Hepatocyte (in vitro differentiated cells): ENCODE measurements around the gene CPEB3. TPM values are rescaled to one million over a fixed set of nuclear protein-coding genes. Genes with fewer than 3 reads are reported as not detected.

Experiments
- DNase-seq: peaks from one replicate; pipeline ENCODE4 v3.0.0-alpha.2; 2016; ENCODE audit warnings: low spot score
- H2AFZ ChIP-seq: fragments of 200-600 bp; sonication (generic); 2 replicates; pipeline ENCODE4 v1.6.0; 2016; ENCODE audit warnings: antibody characterized with exemption, mild to moderate bottlenecking
- H3K27ac ChIP-seq: fragments of 200-600 bp; sonication (generic); 2 replicates; pipeline ENCODE4 v1.5.1; 2016; ENCODE audit warnings: mild to moderate bottlenecking
- H3K27me3 ChIP-seq: fragments of 200-600 bp; sonication (generic); 2 replicates; pipeline ENCODE4 v1.6.1; 2016
- H3K36me3 ChIP-seq: fragments of 200-600 bp; sonication (generic); replicated peaks from 2 replicates; pipeline ENCODE4 v1.5.1; 2016; ENCODE audit warnings: low read depth; ENCODE audit not compliant: insufficient read depth
- H3K4me1 ChIP-seq: fragments of 200-600 bp; sonication (generic); 2 replicates; pipeline ENCODE4 v1.5.1; 2016; ENCODE audit warnings: mild to moderate bottlenecking, moderate library complexity; ENCODE audit not compliant: insufficient read depth
- H3K4me2 ChIP-seq: fragments of 200-600 bp; sonication (generic); 2 replicates; pipeline ENCODE4 v1.6.0; 2016
- H3K4me3 ChIP-seq: fragments of 200-600 bp; sonication (generic); 2 replicates; pipeline ENCODE4 v1.5.1; 2016; ENCODE audit warnings: mild to moderate bottlenecking
- H3K79me2 ChIP-seq: fragments of 200-600 bp; sonication (generic); 2 replicates; pipeline ENCODE4 v1.6.0; 2017; ENCODE audit warnings: mild to moderate bottlenecking
- H3K9me2 ChIP-seq: fragments of 200-600 bp; sonication (generic); replicated peaks from 2 replicates; pipeline ENCODE4 v1.6.0; 2017; ENCODE audit warnings: mild to moderate bottlenecking; ENCODE audit not compliant: insufficient read depth
- H3K9me3 ChIP-seq: fragments of 200-600 bp; sonication (generic); 2 replicates; pipeline ENCODE4 v1.5.1; 2016; ENCODE audit warnings: low read depth, mild to moderate bottlenecking
- H4K20me1 ChIP-seq: fragments of 200-600 bp; sonication (generic); 2 replicates; pipeline ENCODE4 v1.6.0; 2016; ENCODE audit warnings: mild to moderate bottlenecking; ENCODE audit not compliant: insufficient read depth, poor library complexity, severe bottlenecking
- EZH2 ChIP-seq: fragments of 200-600 bp; sonication (generic); IDR thresholded peaks from 2 replicates; pipeline ENCODE4 v1.6.1; 2016; ENCODE audit warnings: antibody characterized with exemption, mild to moderate bottlenecking, borderline replicate concordance
- EZH2phosphoT487 ChIP-seq: fragments of 200-600 bp; sonication (generic); IDR thresholded peaks from one replicate; pipeline ENCODE4 v1.6.1; 2018; ENCODE audit warnings: antibody characterized with exemption, mild to moderate bottlenecking, low read depth, moderate library complexity; ENCODE audit not compliant: unreplicated experiment, severe bottlenecking
- WGBS: methylation state at CpG from one replicate; pipeline ENCODE4 v1.1.6; 2016; ENCODE audit warnings: low lambda C conversion rate; ENCODE audit errors: missing lambda C conversion rate; 5-methylcytosine and 5-hydroxymethylcytosine counted together
- polyA plus RNA-seq: library from polyadenylated mRNA; unstranded; fragments of >200 nt; fragmentation: Nextera tagmentation; extraction: Ambion mirVana; gene quantifications from 2 replicates; pipeline ENCODE4 v1.2.1, GENCODE V29; 2016
- total RNA-seq: library from RNA; depleted of rRNA; stranded (reverse); fragments of >200 nt; gene quantifications from 2 replicates; pipeline ENCODE4 v1.2.3, GENCODE V29; 2014
- TF ChIP-seq, protein P1 (sequence below): fragments of 200-600 bp; sonication (generic); IDR thresholded peaks from 2 replicates; pipeline ENCODE4 v1.5.1; 2016; ENCODE audit warnings: antibody characterized with exemption, mild to moderate bottlenecking; ENCODE audit not compliant: poor library complexity

CPEB3 gene
- total and polyA plus RNA-seq, 2 experiments from 2014 or later = 4.0 to 4.9 TPM

DNA sequence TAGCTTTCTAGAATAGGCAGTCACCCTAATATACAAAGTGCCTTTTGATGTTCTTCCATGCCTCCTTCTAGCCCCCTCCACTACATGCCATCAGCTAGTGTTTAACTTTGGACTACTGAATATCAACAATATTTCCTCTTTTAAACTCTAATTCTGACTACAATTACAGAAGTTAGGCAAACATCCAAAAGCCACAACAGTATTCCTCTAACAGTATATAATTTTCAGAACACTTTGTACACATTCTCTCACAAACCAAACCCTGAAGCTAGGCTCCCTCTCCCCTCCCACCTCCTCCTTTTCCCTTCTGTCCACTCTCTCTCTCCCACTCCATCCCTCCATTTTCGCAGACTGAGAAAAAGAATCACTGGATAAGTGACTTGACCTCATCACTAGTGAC is 59.7 kb downstream of the CPEB3 start:
- no peak for DNase-seq
- Histone ChIP-seq H3K4me3 (no peak overlapping the region), H3K4me1 (no peaks in the 10 kb centered on the region), H3K27me3 (no peaks in the 10 kb centered on the region), H3K36me3 (no peaks in the 10 kb centered on the region), H3K9me2 (no peaks in the 10 kb centered on the region), H3K9me3 (no peaks in the 10 kb centered on the region), H4K20me1 (no peaks in the 10 kb centered on the region), H3K79me2 (peaks cover 28% of the 10 kb centered on the region), H2AFZ (no peak overlapping the region), H3K27ac (no peak overlapping the region), H3K4me2 (no peak overlapping the region)
- 86% methylated on average over 1 of the region's 1 CpG for WGBS
- TF ChIP-seq EZH2 (no peak), EZH2phosphoT487 (no peak)
- TF ChIP-seq, protein P1, sequence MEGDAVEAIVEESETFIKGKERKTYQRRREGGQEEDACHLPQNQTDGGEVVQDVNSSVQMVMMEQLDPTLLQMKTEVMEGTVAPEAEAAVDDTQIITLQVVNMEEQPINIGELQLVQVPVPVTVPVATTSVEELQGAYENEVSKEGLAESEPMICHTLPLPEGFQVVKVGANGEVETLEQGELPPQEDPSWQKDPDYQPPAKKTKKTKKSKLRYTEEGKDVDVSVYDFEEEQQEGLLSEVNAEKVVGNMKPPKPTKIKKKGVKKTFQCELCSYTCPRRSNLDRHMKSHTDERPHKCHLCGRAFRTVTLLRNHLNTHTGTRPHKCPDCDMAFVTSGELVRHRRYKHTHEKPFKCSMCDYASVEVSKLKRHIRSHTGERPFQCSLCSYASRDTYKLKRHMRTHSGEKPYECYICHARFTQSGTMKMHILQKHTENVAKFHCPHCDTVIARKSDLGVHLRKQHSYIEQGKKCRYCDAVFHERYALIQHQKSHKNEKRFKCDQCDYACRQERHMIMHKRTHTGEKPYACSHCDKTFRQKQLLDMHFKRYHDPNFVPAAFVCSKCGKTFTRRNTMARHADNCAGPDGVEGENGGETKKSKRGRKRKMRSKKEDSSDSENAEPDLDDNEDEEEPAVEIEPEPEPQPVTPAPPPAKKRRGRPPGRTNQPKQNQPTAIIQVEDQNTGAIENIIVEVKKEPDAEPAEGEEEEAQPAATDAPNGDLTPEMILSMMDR = no peak

DNA sequence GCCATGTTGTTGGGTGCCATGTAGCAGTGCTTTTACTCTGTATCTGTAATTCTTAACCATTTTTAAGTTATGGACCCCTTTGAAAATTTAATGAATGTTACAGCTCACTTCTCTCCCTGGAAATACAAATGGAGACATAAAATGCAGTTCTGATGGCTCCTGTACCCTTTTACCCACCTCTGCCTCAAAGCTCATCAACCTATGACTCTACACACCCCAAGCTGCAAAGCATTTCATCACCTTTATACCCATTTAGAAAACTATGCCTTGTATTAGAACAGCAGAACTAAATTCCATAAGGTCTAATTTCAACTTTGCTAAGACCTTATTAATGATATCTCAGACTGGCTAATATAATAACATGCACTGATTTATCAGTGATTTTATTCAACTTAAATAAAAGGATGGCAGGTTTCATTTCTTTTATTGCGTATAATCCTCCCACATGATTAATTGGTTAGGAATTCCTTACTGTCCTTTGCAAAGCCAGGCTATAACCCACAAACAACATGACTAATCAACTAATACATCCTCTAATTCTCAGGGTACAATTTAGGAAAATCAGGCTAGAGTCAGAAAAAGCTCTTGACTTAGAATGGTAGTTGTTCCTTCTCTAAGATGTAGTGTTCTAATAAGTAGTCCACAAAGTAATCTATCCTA is 68.1 kb downstream of the CPEB3 start:
- Histone ChIP-seq H3K4me3 (no peak overlapping the region), H3K79me2 (peaks cover 3% of the 10 kb centered on the region), H3K27me3 (no peaks in the 10 kb centered on the region), H3K4me1 (no peaks in the 10 kb centered on the region), H3K9me3 (no peaks in the 10 kb centered on the region), H4K20me1 (no peaks in the 10 kb centered on the region), H3K27ac (no peak overlapping the region), H3K36me3 (no peaks in the 10 kb centered on the region), H2AFZ (no peak overlapping the region), H3K9me2 (no peaks in the 10 kb centered on the region), H3K4me2 (no peak overlapping the region)
- TF ChIP-seq, protein P1 = no peak
- no peak for TF ChIP-seq EZH2phosphoT487
- no peak for TF ChIP-seq EZH2
- no peak for DNase-seq
- 100% methylated on average over 1 of the region's 1 CpG for WGBS

DNA sequence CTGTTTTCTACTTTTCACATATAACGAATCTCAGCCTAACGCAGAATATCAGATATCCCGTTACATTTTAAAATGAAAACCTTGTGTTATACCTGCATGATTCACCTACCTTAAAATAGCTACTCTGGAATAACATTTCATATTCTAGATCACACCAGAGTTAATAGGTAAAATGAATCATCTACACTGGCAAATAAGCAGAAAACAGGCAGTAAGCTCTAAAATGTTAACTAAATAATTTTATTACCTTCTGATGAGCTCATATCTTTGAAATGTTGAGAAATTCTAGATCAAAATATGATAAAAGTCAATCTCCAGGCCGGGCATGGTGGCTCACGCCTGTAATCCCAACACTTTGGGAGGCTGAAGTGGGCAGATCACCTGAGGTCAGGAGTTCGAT is 71.3 kb downstream of the CPEB3 start:
- Histone ChIP-seq H3K9me3 (no peaks in the 10 kb centered on the region), H3K4me2 (no peak overlapping the region), H3K79me2 (no peaks in the 10 kb centered on the region), H3K27ac (no peak overlapping the region), H2AFZ (no peak overlapping the region), H3K36me3 (no peaks in the 10 kb centered on the region), H3K27me3 (no peaks in the 10 kb centered on the region), H3K4me3 (no peak overlapping the region), H3K4me1 (no peaks in the 10 kb centered on the region), H4K20me1 (no peaks in the 10 kb centered on the region), H3K9me2 (no peaks in the 10 kb centered on the region)
- no peak for TF ChIP-seq EZH2phosphoT487
- TF ChIP-seq, protein P1 = no peak
- TF ChIP-seq EZH2 = no peak
- 84% methylated on average over 6 of the region's 6 CpGs for WGBS
- DNase-seq = no peak
